ENCODE measurements around the gene CAND1. TPM values are rescaled to one million over a fixed set of nuclear protein-coding genes. Genes with fewer than 3 reads are reported as not detected.

The CAND1 gene
- total and polyA plus RNA-seq, 2 donors (not counting 1 experiment from before 2014, with no cell fraction given): 14.8 to 108 TPM

DNA sequence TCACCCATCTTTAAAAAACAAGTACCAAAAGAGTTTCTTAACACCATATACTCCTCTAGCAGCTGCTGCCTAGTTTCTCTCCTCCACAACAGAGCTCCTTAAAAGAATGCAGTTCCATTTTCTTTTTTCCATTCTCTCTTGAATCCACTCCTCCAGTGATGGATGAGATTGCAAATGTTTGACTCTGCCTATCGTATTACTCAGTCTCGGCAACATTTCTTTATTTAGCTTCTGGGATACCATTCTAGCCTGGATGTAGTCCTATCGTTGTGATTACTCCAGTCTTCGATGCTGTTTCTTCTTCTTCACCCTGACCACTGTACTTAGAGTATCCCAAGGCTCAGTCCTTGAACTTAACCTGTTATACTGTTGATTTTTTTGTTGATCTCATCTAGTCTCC lies 30.8 kb downstream of the CAND1 start:
- Histone ChIP-seq H3K4me3 (ENCODE audit: control extremely low read depth in 1 of 5, extremely low read depth in 1 of 5, insufficient read depth in 1 of 5, low read depth in 2 of 5, low read length in 4 of 5) (no peak overlapping the region), H2AFZ (ENCODE audit: insufficient read depth, low read depth, low read length, poor library complexity, severe bottlenecking) (no peak overlapping the region), H3K36me3 (replicated peaks in 1 of 2; ENCODE audit: control extremely low read depth in 1 of 2, control insufficient read depth in 1 of 2, extremely low read depth in 1 of 2, insufficient read depth in 2 of 2, low read length in 1 of 2) (peaks cover 6 to 64% of the 10 kb centered on the region in 2 experiments), H3K27ac (ENCODE audit: low read length in 2 of 2) (no peak overlapping the region), H3K4me2 (replicated peaks; ENCODE audit: low read depth, low read length, poor library complexity, severe bottlenecking) (no peak overlapping the region), H3K9me3 (ENCODE audit: control extremely low read depth in 1 of 3, control insufficient read depth in 2 of 3, insufficient read depth in 1 of 3, low read length in 2 of 3) (no peaks in the 10 kb centered on the region), H3K9ac (ENCODE audit: low read length) (no peak overlapping the region), H3K79me2 (ENCODE audit: control insufficient read depth, insufficient read depth, low read length) (no peaks in the 10 kb centered on the region), H3K4me1 (ENCODE audit: control insufficient read depth in 2 of 2, insufficient read depth in 2 of 2, low read length in 2 of 2) (no peaks in the 10 kb centered on the region), H4K20me1 (ENCODE audit: control insufficient read depth, insufficient read depth, low read length, poor library complexity, severe bottlenecking) (peaks cover 15% of the 10 kb centered on the region), H3K27me3 (replicated peaks in 1 of 4; ENCODE audit: control extremely low read depth in 1 of 4, control insufficient read depth in 3 of 4, insufficient read depth in 4 of 4, low read length in 3 of 4) (no peaks in the 10 kb centered on the region)
- TF ChIP-seq EZH2 (IDR thresholded peaks at IDR 0.05; ENCODE audit: borderline replicate concordance, insufficient read depth, low read depth, low read length, poor library complexity, severe bottlenecking): no peak
- TF ChIP-seq, protein P1, sequence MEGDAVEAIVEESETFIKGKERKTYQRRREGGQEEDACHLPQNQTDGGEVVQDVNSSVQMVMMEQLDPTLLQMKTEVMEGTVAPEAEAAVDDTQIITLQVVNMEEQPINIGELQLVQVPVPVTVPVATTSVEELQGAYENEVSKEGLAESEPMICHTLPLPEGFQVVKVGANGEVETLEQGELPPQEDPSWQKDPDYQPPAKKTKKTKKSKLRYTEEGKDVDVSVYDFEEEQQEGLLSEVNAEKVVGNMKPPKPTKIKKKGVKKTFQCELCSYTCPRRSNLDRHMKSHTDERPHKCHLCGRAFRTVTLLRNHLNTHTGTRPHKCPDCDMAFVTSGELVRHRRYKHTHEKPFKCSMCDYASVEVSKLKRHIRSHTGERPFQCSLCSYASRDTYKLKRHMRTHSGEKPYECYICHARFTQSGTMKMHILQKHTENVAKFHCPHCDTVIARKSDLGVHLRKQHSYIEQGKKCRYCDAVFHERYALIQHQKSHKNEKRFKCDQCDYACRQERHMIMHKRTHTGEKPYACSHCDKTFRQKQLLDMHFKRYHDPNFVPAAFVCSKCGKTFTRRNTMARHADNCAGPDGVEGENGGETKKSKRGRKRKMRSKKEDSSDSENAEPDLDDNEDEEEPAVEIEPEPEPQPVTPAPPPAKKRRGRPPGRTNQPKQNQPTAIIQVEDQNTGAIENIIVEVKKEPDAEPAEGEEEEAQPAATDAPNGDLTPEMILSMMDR (IDR thresholded peaks at IDR 0.05): no peak
- ChIA-PET POLR2A (no interaction called here), CTCF (interaction anchor here (1.0 kb wide), 1 partner anchor 17 kb away, joined by 3 read pairs; no protein-coding TSS in a partner anchor)
- ATAC-seq (ENCODE audit: low read depth): no peak
- WGBS (ENCODE audit: insufficient coverage): 100% methylated on average over 3 of the region's 4 CpGs
- H3K27me3 Mint-ChIP-seq: no peaks in the 10 kb centered on the region
- no peak overlapping the region for H3K4me3 Mint-ChIP-seq
- DNase-seq: no peak
- intact Hi-C loops (cut with micrococcal nuclease): no loop called here
- no peaks in the 10 kb centered on the region for H3K4me1 Mint-ChIP-seq
- H3K27ac Mint-ChIP-seq: no peak overlapping the region
- H3K9me3 Mint-ChIP-seq (ENCODE audit: insufficient read depth): no peaks in the 10 kb centered on the region

DNA sequence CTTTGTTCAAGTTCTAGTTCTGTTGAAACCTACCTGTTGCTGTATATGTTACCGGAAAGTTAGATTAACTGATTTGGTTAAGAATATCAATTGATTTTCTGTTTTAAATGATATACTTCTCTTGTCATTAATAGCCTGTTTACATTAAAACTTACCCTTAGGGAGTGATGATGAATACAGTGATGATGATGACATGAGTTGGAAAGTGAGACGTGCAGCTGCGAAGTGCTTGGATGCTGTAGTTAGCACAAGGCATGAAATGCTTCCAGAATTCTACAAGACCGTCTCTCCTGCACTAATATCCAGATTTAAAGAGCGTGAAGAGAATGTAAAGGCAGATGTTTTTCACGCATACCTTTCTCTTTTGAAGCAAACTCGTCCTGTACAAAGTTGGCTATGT lies 33.0 kb downstream of the CAND1 start:
- WGBS (ENCODE audit: insufficient coverage): 80% methylated on average over 2 of the region's 7 CpGs
- Histone ChIP-seq H3K9ac (ENCODE audit: low read length) (no peak overlapping the region), H3K79me2 (ENCODE audit: control insufficient read depth, insufficient read depth, low read length) (no peaks in the 10 kb centered on the region), H3K27ac (ENCODE audit: low read length in 2 of 2) (no peak overlapping the region), H3K4me1 (ENCODE audit: control insufficient read depth in 2 of 2, insufficient read depth in 2 of 2, low read length in 2 of 2) (no peaks in the 10 kb centered on the region), H3K36me3 (replicated peaks in 1 of 2; ENCODE audit: control extremely low read depth in 1 of 2, control insufficient read depth in 1 of 2, extremely low read depth in 1 of 2, insufficient read depth in 2 of 2, low read length in 1 of 2) (peaks cover 11 to 75% of the 10 kb centered on the region in 2 experiments), H3K4me3 (ENCODE audit: control extremely low read depth in 1 of 5, extremely low read depth in 1 of 5, insufficient read depth in 1 of 5, low read depth in 2 of 5, low read length in 4 of 5) (no peak overlapping the region), H4K20me1 (ENCODE audit: control insufficient read depth, insufficient read depth, low read length, poor library complexity, severe bottlenecking) (peaks cover 8% of the 10 kb centered on the region), H3K27me3 (replicated peaks in 1 of 4; ENCODE audit: control extremely low read depth in 1 of 4, control insufficient read depth in 3 of 4, insufficient read depth in 4 of 4, low read length in 3 of 4) (no peaks in the 10 kb centered on the region), H3K4me2 (replicated peaks; ENCODE audit: low read depth, low read length, poor library complexity, severe bottlenecking) (no peak overlapping the region), H2AFZ (ENCODE audit: insufficient read depth, low read depth, low read length, poor library complexity, severe bottlenecking) (no peak overlapping the region), H3K9me3 (ENCODE audit: control extremely low read depth in 1 of 3, control insufficient read depth in 2 of 3, insufficient read depth in 1 of 3, low read length in 2 of 3) (no peaks in the 10 kb centered on the region)
- Mint-ChIP-seq H3K4me3 (no peak overlapping the region), H3K9me3 (ENCODE audit: insufficient read depth) (no peaks in the 10 kb centered on the region), H3K27ac (no peak overlapping the region), H3K4me1 (no peaks in the 10 kb centered on the region), H3K27me3 (no peaks in the 10 kb centered on the region)
- ChIA-PET CTCF (interaction anchor here (1.1 to 1.4 kb wide), 2 partner anchors 33 to 54 kb away, joined by 4 to 5 read pairs; partner anchors contain the start of gene CAND1), POLR2A (no interaction called here)
- intact Hi-C loops (cut with micrococcal nuclease): no loop called here
- no peak for DNase-seq
- no peak for ATAC-seq (ENCODE audit: low read depth)
- no peak for TF ChIP-seq EZH2 (IDR thresholded peaks at IDR 0.05; ENCODE audit: borderline replicate concordance, insufficient read depth, low read depth, low read length, poor library complexity, severe bottlenecking)
- TF ChIP-seq, protein P1 (IDR thresholded peaks at IDR 0.05): no peak
